Ecto neural progenitor cell (in vitro differentiated cells): ENCODE measurements around the gene CHPF.

Experiments used
- DNase-seq: peaks from one replicate; pipeline ENCODE4 v3.0.0-alpha.2; 2018; ENCODE audit warnings: low spot score

CHPF gene

DNA sequence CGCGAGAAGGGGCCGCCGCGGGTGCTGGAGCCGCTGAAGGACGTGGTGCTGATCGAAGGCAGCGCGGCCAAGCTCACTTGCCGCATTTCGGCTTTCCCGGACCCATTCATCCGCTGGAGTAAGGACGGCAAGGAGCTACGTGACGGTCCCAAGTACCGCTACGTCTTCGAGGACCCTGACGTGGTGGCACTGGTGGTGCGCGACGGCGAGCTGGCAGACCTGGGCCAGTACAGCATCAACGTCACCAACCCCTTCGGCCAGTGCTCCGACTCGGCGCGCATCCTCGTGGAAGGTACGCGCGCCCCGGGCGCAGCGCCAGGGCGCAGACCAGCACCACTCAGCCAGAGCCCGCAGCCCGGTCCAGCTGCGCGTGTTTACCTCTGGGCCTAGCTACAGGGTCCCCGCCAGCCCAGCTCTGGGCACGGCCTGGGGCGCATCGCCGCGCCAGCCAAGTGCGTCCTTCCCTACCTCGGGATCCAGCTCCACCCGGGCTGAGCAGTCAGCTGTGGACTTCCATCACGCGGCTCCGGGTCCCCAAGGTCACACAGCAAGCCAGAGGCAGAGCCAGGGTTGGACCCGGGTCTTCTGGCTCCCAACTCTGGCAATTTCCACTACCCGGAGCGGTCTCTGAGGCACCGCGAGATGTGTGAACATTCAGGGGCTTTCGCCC is 46.6 kb downstream of the CHPF start:
- no peak for DNase-seq

DNA sequence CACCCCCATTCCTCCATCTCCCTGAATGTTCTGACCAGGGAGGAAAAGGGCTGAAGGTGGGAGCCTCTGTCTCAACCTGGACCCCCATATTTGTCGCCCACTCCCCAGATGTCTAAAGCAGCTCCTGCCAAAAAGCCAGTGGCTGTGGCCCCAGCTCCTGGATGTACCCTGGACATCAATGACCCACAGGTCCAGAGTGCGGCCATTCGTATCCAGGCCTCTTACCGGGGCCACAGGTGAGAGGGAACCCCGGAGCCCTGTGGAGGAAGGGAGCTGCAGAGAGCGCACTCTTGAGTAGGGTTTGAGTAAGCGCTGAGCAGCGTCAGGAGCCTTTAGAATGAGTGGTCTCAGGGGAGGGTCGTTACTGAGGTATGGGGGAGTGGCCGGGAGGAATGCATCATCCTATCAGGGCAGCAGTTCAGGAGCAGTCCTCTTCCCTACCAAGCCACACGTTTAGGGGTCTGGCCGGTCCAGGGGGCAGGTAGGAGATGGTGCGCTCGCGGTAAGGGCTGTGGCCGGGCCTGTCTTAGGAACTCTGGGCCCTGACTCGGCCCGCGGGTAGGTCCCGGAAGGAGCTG is 47.3 kb downstream of the CHPF start:
- no peak for DNase-seq

DNA sequence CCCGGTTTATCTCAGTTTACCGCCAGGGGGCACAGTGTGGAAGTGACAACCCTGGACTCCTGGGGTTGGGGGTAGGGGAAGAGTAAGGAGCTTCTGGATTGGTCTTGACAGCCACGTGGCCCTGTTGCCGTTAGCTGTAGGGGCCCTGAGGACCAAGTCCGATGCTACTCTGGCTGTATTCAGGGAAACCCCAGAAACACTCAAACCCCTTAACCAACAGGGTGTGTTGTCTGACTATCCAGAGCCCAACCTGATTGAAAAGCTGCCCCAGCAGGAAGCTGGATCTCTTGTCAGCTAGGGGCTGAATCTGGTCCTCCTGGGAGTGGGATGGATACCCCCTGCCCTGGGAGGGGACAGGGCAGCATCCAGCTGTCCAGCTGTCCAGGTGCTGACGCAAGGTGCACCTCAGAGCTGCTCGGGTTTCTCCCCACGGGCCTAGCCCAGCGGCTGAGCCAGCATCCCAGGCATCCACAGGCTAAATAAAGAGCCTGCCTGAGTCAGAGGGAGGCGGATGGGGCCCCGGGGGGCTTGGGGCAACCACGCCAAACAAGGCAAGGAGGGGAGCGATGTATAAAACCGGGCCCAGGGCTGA is 48.0 kb downstream of the CHPF start:
- peak; percentile 81 for DNase-seq

GRCh38 chr2:219494952-219495530 is 48.6 kb downstream of the CHPF start:
- DNase-seq, result no peak

DNA sequence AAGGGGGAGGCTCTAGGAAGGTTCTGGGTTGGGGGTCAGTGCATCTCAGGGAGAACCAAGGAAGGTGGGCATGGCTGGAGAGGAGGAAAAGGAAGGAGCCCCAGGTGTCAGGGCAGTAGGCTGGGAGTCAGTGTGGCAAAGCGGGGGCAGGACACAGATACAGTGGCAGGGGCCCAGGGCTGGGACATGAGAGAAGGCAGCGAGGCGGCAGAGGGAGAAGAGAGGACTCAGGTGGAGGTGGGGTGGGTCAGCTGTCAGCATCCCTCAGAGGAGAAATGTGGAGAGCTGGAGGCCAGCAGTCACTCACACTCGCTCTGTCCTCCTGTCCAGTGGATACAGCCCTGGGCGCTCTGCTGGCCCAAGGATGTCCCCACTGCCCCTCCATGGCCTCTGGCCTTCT is 50.5 kb downstream of the CHPF start:
- DNase-seq, result no peak

DNA sequence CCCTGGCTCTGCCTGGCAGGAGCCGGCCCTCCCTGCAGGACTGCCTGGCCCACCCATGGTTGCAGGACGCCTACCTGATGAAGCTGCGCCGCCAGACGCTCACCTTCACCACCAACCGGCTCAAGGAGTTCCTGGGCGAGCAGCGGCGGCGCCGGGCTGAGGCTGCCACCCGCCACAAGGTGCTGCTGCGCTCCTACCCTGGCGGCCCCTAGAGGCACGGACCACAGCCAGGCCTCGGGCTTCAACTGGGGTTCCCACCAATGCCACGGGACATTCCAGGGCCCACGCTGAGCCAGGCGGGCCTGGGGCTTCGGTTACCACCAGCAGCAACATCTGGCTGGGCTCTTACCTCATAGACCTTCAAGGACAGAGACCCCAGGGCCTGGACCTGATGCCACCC is 51.0 kb downstream of the CHPF start:
- no peak for DNase-seq

- DNase-seq, result no peak
Observed at GRCh38 chr2:219491278-219491963, 52.2 kb downstream of the CHPF start.

DNA sequence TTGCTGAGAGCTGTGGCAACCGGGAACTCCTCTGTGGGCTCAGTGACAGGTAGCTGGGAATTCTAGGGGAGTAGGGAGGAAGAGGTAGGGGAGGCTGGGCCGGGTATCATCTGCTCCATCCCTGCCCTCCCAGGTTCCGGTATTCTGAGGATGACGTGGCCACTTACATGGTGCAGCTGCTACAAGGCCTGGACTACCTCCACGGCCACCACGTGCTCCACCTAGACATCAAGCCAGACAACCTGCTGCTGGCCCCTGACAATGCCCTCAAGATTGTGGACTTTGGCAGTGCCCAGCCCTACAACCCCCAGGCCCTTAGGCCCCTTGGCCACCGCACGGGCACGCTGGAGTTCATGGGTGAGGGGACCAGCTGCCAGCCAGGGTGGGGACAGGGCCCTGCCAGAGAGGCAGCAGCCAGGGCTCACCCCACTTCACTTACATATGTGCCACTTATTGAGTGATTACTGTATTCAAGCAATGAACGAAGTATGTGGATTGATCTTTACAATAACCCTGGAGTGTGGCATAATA is 52.9 kb downstream of the CHPF start:
- DNase-seq, result no peak

GRCh38 chr2:219490186-219490585 is 53.4 kb downstream of the CHPF start:
- no peak for DNase-seq

DNA sequence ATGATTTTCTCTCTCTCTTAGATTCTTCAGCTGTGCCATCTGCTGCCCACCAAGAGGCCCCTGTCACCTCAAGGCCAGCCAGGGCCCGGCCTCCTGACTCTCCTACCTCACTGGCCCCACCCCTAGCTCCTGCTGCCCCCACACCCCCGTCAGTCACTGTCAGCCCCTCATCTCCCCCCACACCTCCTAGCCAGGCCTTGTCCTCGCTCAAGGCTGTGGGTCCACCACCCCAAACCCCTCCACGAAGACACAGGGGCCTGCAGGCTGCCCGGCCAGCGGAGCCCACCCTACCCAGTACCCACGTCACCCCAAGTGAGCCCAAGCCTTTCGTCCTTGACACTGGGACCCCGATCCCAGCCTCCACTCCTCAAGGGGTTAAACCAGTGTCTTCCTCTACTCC is 54.3 kb downstream of the CHPF start:
- DNase-seq, result no peak
